Kidney (tissue), 14 donors: ENCODE data around the gene LRRC26. TPM values are rescaled to one million over a fixed set of nuclear protein-coding genes. Genes with fewer than 3 reads are reported as not detected.

ENCODE experiments used
- DNase-seq, 5 donors: peaks; one replicate each; pipeline ENCODE4 v3.0.0-alpha.2; 2013 to 2020
- FAIRE-seq: peaks from 2 replicates; lab custom pipeline; 2012; peaks lifted over from hg19 to GRCh38; lab: Jason Lieb, UNC
- H3K27ac ChIP-seq, 2 donors: one replicate each; pipeline ENCODE4 v1.7.0; 2013; ENCODE audit warnings: low read depth in 2 of 2, low read length in 2 of 2, inconsistent platforms in 1 of 2
- H3K27me3 ChIP-seq: one replicate; pipeline ENCODE4 v1.7.1; 2013; ENCODE audit warnings: low read length, inconsistent platforms; ENCODE audit not compliant: control insufficient read depth, insufficient read depth
- H3K36me3 ChIP-seq, 3 donors: one replicate each; pipeline versions ENCODE4 v1.7.0 to v1.7.1; 2013; ENCODE audit warnings: low read length in 3 of 3, control low read depth in 1 of 3, inconsistent platforms in 1 of 3; ENCODE audit not compliant: insufficient read depth in 3 of 3, control insufficient read depth in 2 of 3
- H3K4me1 ChIP-seq, 3 donors: one replicate each; pipeline versions ENCODE4 v1.7.0 to v1.7.1; 2013; ENCODE audit warnings: low read length in 3 of 3, inconsistent platforms in 1 of 3, low read depth in 1 of 3; ENCODE audit not compliant: control insufficient read depth in 2 of 3, insufficient read depth in 2 of 3
- H3K4me3 ChIP-seq, 3 donors: one replicate each; pipeline versions ENCODE4 v1.7.0 to v1.8.1; 2013; ENCODE audit warnings: low read length in 3 of 3, control low read depth in 1 of 3, inconsistent platforms in 1 of 3
- H3K9ac ChIP-seq, 3 donors: one replicate each; pipeline versions ENCODE4 v1.7.0 to v1.7.1; 2013; ENCODE audit warnings: low read length in 3 of 3, control low read depth in 1 of 3, inconsistent platforms in 1 of 3
- H3K9me3 ChIP-seq, 3 donors: one replicate each; pipeline versions ENCODE4 v1.7.0 to v1.7.1; 2013; ENCODE audit warnings: low read length in 3 of 3, control low read depth in 1 of 3, inconsistent platforms in 1 of 3; ENCODE audit not compliant: control insufficient read depth in 2 of 3, insufficient read depth in 1 of 3
- intact Hi-C: fragments of 100-400 bp; cut with DNase I; formaldehyde crosslinking; loops from one replicate; pipeline ENCODE4 v1.11.1; 2022
- polyA plus RNA-seq: library from polyadenylated mRNA; stranded (reverse); fragments of 350-450 nt; fragmentation: Illumina TruSeq; extraction: RNeasy Lipid Tissue Mini Kit (QIAGEN cat#74804); gene quantifications from one replicate; pipeline ENCODE4 v1.2.3, GENCODE V29; 2014; ENCODE audit warnings: low read depth, low replicate concordance; ENCODE audit not compliant: insufficient read depth
- total RNA-seq: library from RNA; stranded (reverse); fragmentation: NEBNext Ultra II Directional; extraction: Animal tissue kit (Norgen Biotek cat#: 25700); gene quantifications from one replicate; pipeline ENCODE4 v1.2.1, GENCODE V29; 2021
- TF ChIP-seq, protein P1 (sequence below): IDR thresholded peaks from 3 replicates; pipeline ENCODE4 v1.5.1; 2012; ENCODE audit warnings: mild to moderate bottlenecking, moderate library complexity, borderline replicate concordance; ENCODE audit not compliant: insufficient read depth; ENCODE audit errors: extremely low read depth
- donor health status: control.
- donor health status: control.
- donor health status: control.
- donor health status: control.
- donor health status: control.
- donor health status: DM: yes; HTN: yes; CAD: no.
- donor health status: Normal renal cell carcinoma (clear cell type).

The LRRC26 gene
- total and polyA plus RNA-seq, 2 donors from 2014 or later = 0.25 TPM; not detected in 1

DNA sequence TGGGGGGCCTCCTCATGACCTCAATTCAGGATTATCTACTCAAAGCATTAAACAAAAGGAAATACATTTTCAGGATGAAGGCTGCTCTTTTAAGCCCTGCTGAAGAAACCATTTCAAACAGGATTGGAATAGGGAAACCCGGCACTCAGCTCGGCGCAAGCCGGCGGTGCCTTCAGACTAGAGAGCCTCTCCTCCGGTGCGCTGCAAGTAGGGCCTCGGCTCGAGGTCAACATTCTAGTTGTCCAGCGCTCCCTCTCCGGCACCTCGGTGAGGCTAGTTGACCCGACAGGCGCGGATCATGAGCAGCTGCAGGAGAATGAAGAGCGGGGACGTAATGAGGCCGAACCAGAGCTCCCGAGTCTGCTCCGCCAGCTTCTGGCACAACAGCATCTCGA lies 34.9 kb upstream of the LRRC26 start:
- FAIRE-seq (no peak), DNase-seq (no peak)
- Histone ChIP-seq H3K27me3 (no peaks in the 10 kb centered on the region), H3K9ac (peak overlapping the region; percentile 65 to 88 (median 78)), H3K4me1 (peaks cover 3 to 37% (median 13%) of the 10 kb centered on the region in 3 donors), H3K9me3 (no peaks in the 10 kb centered on the region), H3K4me3 (peak overlapping the region; percentile 91 to 97 (median 94)), H3K36me3 (no peaks in the 10 kb centered on the region), H3K27ac (no peak overlapping the region)
- TF ChIP-seq, protein P1, sequence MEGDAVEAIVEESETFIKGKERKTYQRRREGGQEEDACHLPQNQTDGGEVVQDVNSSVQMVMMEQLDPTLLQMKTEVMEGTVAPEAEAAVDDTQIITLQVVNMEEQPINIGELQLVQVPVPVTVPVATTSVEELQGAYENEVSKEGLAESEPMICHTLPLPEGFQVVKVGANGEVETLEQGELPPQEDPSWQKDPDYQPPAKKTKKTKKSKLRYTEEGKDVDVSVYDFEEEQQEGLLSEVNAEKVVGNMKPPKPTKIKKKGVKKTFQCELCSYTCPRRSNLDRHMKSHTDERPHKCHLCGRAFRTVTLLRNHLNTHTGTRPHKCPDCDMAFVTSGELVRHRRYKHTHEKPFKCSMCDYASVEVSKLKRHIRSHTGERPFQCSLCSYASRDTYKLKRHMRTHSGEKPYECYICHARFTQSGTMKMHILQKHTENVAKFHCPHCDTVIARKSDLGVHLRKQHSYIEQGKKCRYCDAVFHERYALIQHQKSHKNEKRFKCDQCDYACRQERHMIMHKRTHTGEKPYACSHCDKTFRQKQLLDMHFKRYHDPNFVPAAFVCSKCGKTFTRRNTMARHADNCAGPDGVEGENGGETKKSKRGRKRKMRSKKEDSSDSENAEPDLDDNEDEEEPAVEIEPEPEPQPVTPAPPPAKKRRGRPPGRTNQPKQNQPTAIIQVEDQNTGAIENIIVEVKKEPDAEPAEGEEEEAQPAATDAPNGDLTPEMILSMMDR = no peak
- intact Hi-C loops = no loop called here

DNA sequence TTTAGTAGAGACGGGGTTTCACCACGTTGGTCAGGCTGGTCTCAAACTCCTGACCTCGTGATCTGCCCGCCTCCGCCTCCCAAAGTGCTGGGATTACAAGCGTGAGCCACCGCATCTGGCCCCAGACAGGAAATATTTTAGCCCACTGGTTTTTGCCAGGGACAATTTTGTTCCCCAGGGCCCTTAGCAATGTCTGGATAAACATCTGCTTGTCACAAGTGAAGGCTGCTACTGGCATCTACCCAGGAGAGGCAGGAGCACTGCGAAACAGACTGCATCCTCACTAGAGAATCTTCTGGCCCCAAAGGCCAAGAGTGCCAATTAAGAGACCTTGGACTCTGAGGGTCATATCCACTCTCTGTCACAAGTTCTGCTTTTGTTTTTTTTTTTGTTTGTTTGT lies 33.1 kb upstream of the LRRC26 start:
- intact Hi-C loops = no loop called here
- peaks cover 3 to 52% (median 16%) of the 10 kb centered on the region in 3 donors for H3K4me1 ChIP-seq

DNA sequence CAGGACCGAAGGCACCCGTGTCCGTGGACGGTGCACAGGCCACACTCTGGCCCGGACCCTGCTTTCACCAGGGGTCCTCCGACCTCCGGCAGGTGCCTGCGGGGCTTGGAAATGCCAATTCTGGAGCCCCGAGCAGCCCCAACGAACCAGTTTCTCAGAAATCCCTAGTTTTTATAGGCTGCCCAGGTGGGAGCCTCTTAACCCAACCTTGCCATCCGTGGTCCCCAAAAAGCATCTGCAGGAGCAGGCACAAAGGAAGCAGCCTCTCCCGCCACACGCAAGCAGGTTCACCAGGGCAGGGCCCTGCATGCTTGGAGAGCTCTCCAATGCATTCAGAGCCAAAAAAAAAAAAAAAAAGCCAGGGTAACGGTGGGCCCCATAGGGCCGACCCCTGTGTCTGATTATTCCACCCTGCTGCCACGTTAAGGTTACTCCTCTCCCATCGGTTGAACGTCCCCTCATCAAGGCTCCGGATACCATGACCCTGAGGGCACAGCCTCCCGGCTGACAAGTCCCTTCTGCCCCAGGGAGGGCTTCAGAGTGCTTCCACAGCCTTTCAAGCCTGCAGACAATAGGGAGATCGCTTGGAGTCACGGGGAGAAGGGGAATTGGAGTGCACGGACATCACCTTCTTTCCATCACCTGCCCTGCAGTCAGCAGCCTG lies 31.5 kb upstream of the LRRC26 start:
- Histone ChIP-seq H3K9me3 (no peaks in the 10 kb centered on the region), H3K27ac (peak overlapping the region; percentile 57 to 63), H3K27me3 (no peaks in the 10 kb centered on the region), H3K36me3 (no peaks in the 10 kb centered on the region), H3K9ac (peak overlapping the region in 1 of 3 donors; percentile 46), H3K4me1 (peaks cover 3 to 54% (median 16%) of the 10 kb centered on the region in 3 donors), H3K4me3 (peak overlapping the region; percentile 45 to 67 (median 63))
- intact Hi-C loops = no loop called here
- FAIRE-seq = no peak
- no peak for DNase-seq
- TF ChIP-seq, protein P1 = no peak

More for the DNA sequence above, 33.1 kb upstream of the LRRC26 start:
- Histone ChIP-seq H3K4me3 (no peak overlapping the region), H3K9ac (no peak overlapping the region), H3K36me3 (no peaks in the 10 kb centered on the region), H3K27ac (no peak overlapping the region), H3K27me3 (no peaks in the 10 kb centered on the region), H3K9me3 (no peaks in the 10 kb centered on the region)
- DNase-seq (no peak), FAIRE-seq (no peak)
- TF ChIP-seq, protein P1 = no peak
